GM19099 (cell line): ENCODE measurements around the gene AHCTF1.

Experiments used
- POLR2A ChIP-seq: IDR thresholded peaks from 3 replicates; pipeline ENCODE4 v1.6.1; 2011; ENCODE audit warnings: low read depth; ENCODE audit not compliant: insufficient read length; ENCODE audit errors: extremely low read depth

AHCTF1 gene

GRCh38 chr1:246930830-246931548 lies 759 bp downstream of the AHCTF1 start:
- no peak for TF ChIP-seq POLR2A

GRCh38 chr1:246925997-246926626 lies 5.6 kb downstream of the AHCTF1 start:
- TF ChIP-seq POLR2A, result no peak

- no peak for TF ChIP-seq POLR2A
These were observed 7.8 kb downstream of the AHCTF1 start for GRCh38 chr1:246923900-246924299.

GRCh38 chr1:246923482-246923881 lies 8.3 kb downstream of the AHCTF1 start:
- TF ChIP-seq POLR2A, result no peak

GRCh38 chr1:246921481-246921880 lies 10.3 kb downstream of the AHCTF1 start:
- no peak for TF ChIP-seq POLR2A

- TF ChIP-seq POLR2A, result no peak
These were observed 11.8 kb downstream of the AHCTF1 start for GRCh38 chr1:246919902-246920301.

- no peak for TF ChIP-seq POLR2A
These were observed 24.3 kb downstream of the AHCTF1 start for GRCh38 chr1:246907472-246907871.

GRCh38 chr1:246906833-246907232 lies 24.9 kb downstream of the AHCTF1 start:
- no peak for TF ChIP-seq POLR2A

- TF ChIP-seq POLR2A, result no peak
These were observed 29.9 kb downstream of the AHCTF1 start for GRCh38 chr1:246901874-246902273.

GRCh38 chr1:246897302-246897701 lies 34.4 kb downstream of the AHCTF1 start:
- no peak for TF ChIP-seq POLR2A

GRCh38 chr1:246893191-246893939 lies 38.4 kb downstream of the AHCTF1 start:
- no peak for TF ChIP-seq POLR2A

- no peak for TF ChIP-seq POLR2A
These were observed 40.6 kb downstream of the AHCTF1 start for GRCh38 chr1:246891105-246891504.

GRCh38 chr1:246888522-246888921 lies 43.2 kb downstream of the AHCTF1 start:
- TF ChIP-seq POLR2A, result no peak

- no peak for TF ChIP-seq POLR2A
These were observed 53.2 kb downstream of the AHCTF1 start for GRCh38 chr1:246878551-246878950.

- no peak for TF ChIP-seq POLR2A
These were observed 55.3 kb downstream of the AHCTF1 start for GRCh38 chr1:246876431-246876830.
